ENCODE measurements around the gene SMC1B. TPM values are rescaled to one million over a fixed set of nuclear protein-coding genes. Genes with fewer than 3 reads are reported as not detected.

Gene SMC1B
- total RNA-seq, 4 donors from 2014 or later, result 0.17 TPM; not detected in 3

GRCh38 chr22:45314786-45315185 is 98.6 kb downstream of the SMC1B start:
- TF ChIP-seq, protein P1, sequence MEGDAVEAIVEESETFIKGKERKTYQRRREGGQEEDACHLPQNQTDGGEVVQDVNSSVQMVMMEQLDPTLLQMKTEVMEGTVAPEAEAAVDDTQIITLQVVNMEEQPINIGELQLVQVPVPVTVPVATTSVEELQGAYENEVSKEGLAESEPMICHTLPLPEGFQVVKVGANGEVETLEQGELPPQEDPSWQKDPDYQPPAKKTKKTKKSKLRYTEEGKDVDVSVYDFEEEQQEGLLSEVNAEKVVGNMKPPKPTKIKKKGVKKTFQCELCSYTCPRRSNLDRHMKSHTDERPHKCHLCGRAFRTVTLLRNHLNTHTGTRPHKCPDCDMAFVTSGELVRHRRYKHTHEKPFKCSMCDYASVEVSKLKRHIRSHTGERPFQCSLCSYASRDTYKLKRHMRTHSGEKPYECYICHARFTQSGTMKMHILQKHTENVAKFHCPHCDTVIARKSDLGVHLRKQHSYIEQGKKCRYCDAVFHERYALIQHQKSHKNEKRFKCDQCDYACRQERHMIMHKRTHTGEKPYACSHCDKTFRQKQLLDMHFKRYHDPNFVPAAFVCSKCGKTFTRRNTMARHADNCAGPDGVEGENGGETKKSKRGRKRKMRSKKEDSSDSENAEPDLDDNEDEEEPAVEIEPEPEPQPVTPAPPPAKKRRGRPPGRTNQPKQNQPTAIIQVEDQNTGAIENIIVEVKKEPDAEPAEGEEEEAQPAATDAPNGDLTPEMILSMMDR (IDR thresholded peaks at IDR 0.05; ENCODE audit: low read depth), result no peak

DNA sequence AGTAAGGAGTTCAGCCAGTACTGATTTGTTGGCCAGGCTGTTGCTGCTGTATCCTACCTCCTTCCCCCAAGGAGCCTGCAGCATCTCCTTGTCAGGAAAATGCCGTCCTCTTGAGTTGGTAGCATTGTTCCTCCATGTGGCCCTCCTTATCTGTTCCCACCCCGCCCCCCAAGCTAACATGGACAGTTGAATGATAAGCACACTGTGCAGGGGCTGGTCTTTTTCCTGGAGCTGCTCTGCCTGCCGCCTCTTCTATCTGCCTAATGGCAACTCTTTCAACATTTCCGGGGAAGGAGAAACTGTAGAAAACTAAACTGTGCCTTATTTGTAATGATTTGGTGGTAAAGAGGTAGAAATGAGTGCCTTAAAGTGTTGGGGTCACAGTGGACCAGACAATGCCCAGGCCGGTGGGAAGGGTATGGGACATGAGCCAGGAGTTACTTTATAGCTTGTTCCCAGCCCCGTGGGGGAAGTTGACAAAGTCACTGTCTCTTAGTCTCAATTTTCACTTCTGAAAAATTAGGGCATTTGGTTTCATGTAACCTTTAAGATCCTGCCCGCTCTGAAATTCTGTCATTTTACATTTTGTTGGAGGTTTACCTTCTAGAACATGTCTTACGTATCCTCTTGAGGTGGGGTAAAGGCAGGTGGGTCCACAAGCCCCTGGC is 99.2 kb downstream of the SMC1B start:
- TF ChIP-seq, protein P1 (IDR thresholded peaks at IDR 0.05; ENCODE audit: low read depth), result no peak

- TF ChIP-seq, protein P1 (IDR thresholded peaks at IDR 0.05; ENCODE audit: low read depth), result no peak
These were observed 100.5 kb downstream of the SMC1B start for GRCh38 chr22:45312856-45313255.

DNA sequence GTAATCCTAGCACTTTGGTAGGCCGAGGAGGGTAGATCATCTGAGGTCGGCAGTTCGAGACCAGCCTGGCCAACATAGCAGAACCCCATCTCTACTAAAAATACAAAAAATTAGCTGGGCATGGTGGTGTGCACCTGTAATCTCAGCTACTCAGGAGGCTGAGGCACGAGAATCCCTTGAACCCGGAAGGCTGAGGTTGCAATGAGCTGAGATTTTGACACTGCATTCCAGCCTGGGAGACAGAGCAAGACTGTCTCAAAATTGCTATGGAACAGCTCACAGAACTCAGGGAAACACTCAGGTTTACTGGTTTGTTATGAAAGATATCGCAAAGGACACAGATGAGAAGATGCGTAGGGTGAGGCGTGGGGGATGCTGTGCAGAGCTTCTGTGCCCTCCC is 101.0 kb downstream of the SMC1B start:
- TF ChIP-seq, protein P1 (IDR thresholded peaks at IDR 0.05; ENCODE audit: low read depth), result no peak

DNA sequence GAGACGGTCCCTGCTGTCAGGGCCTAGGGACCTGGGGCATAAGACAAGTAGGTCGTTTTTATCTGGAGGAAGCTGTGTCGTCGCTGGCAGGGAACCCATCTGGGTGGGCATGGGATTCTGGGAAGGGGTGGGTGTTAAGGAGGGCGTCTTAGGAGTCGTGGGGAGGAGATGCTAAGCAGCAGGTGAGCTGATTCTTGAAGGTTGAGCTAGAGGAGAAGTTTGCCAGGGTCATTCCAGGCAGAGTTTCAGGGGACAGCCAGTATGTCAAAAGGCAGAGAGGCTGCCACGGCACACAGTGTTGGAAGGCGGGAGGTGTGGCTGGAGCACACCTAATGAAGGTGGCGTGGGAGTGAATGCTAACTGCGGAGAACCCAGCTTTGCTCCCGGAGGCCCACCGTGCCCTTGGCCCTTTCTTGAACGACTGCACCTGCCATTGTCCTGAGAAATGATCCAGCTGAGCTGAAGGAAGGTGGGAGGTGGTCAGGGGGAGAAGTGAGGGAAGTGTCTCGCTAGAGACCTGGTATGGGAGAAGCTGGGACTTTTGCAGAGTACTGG is 102.3 kb downstream of the SMC1B start:
- TF ChIP-seq, protein P1 (IDR thresholded peaks at IDR 0.05; ENCODE audit: low read depth), result no peak

GRCh38 chr22:45310331-45310976 is 102.9 kb downstream of the SMC1B start:
- TF ChIP-seq, protein P1 (IDR thresholded peaks at IDR 0.05; ENCODE audit: low read depth), result no peak

DNA sequence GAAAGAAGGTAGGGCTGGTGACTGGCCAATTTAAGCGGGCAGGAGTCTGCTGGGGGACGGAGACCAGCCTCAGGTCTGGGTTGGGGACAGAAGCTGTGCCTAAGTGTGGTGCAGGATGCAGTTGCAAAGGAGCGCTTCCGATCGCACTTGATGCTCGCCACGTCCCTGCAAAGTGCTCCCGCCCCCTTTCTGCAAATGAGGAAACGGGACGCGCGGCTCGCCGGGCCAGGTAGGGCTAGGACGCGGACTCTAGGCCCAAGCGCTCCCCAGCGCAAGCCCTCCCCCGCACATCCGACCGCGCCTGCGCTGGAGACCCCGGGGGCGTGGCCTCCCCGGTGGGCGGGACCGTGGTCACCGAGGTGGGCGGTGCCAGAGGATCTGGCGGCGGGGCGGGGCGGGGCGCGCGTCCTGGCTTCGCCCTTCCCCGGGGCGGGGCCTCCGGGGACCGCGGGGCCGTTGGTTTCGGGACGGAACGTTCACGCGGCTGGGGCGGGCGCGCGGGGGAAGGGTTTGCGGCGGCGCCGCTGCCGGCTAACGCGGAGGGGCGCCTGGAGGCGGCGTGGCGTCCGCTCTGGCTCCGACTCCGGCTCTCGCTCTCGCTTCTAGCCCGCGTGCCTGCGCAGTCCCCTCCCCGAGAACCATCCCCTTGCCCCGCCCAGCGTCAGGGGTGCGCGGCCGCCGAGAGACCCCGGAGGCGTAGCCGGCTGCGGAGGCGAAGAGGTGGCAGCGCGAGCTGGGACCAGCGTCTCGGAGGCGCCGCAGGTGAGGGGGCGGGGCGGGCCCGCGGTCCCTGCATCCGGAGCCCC is 103.8 kb downstream of the SMC1B start, which contains the start of gene FAM118A:
Gene FAM118A (plus strand): TSS at position 513 of the 806 bp plus-strand sequence. CDS start 12,446 bp downstream, outside the sequence.
- TF ChIP-seq, protein P1 (IDR thresholded peaks at IDR 0.05; ENCODE audit: low read depth), result no peak
